SK-N-DZ (cell line): ENCODE data around the gene TRIM59. TPM values are rescaled to one million over a fixed set of nuclear protein-coding genes. Genes with fewer than 3 reads are reported as not detected.

ENCODE experiments used
- DNase-seq: peaks from one replicate; pipeline ENCODE4 v3.0.0-alpha.2; 2015; ENCODE audit warnings: low spot score
- polyA plus RNA-seq, 2 experiments: library from polyadenylated mRNA; depleted of rRNA; stranded (reverse); fragments of >200 nt; gene quantifications; 2 replicates each; pipeline ENCODE4 v1.2.3, GENCODE V29; 2014

Gene TRIM59
- polyA plus RNA-seq (2014; cell fraction: cytosol; rRNA removed): 11.7 and 12.6 TPM in 2 replicates
- polyA plus RNA-seq (2014; cell fraction: nucleus; rRNA removed): 5.3 and 6.9 TPM in 2 replicates

- peak; percentile 89 for DNase-seq
Observed at GRCh38 chr3:160449636-160450598, at the start of gene TRIM59. TRIM59 (minus strand) TSS chr3:160449786; CDS start chr3:160439183, 10,603 bp downstream.

- DNase-seq: no peak
Observed at GRCh38 chr3:160498202-160498601, 48.6 kb upstream of the TRIM59 start.

- DNase-seq: no peak
Observed at GRCh38 chr3:160490166-160490565, 40.6 kb upstream of the TRIM59 start.

- DNase-seq: peak; percentile 38
Observed at GRCh38 chr3:160486459-160486869, 36.9 kb upstream of the TRIM59 start.

GRCh38 chr3:160482796-160483195 is 33.2 kb upstream of the TRIM59 start:
- no peak for DNase-seq

- DNase-seq: no peak
Observed at GRCh38 chr3:160481856-160482255, 32.3 kb upstream of the TRIM59 start.

- no peak for DNase-seq
Observed at GRCh38 chr3:160480931-160481330, 31.3 kb upstream of the TRIM59 start.

GRCh38 chr3:160479376-160479775 is 29.8 kb upstream of the TRIM59 start:
- no peak for DNase-seq

GRCh38 chr3:160478338-160478737 is 28.8 kb upstream of the TRIM59 start:
- no peak for DNase-seq

- DNase-seq: no peak
Observed at GRCh38 chr3:160477750-160478149, 28.2 kb upstream of the TRIM59 start.

- no peak for DNase-seq
Observed at GRCh38 chr3:160475884-160476283, 26.3 kb upstream of the TRIM59 start.

GRCh38 chr3:160475153-160475552 is 25.6 kb upstream of the TRIM59 start:
- DNase-seq: no peak

GRCh38 chr3:160474416-160474838 is 24.8 kb upstream of the TRIM59 start:
- DNase-seq: peak; percentile 22

- DNase-seq: no peak
Observed at GRCh38 chr3:160473978-160474377, 24.4 kb upstream of the TRIM59 start.

GRCh38 chr3:160473221-160473620 is 23.6 kb upstream of the TRIM59 start:
- no peak for DNase-seq

- DNase-seq: no peak
Observed at GRCh38 chr3:160472344-160472743, 22.8 kb upstream of the TRIM59 start.

- no peak for DNase-seq
Observed at GRCh38 chr3:160471892-160472291, 22.3 kb upstream of the TRIM59 start.

GRCh38 chr3:160470181-160470580 is 20.6 kb upstream of the TRIM59 start:
- no peak for DNase-seq

- no peak for DNase-seq
Observed at GRCh38 chr3:160464971-160465370, 15.4 kb upstream of the TRIM59 start.

- no peak for DNase-seq
Observed at GRCh38 chr3:160464321-160464720, 14.7 kb upstream of the TRIM59 start.

GRCh38 chr3:160460033-160460432 is 10.4 kb upstream of the TRIM59 start:
- DNase-seq: no peak

GRCh38 chr3:160459450-160459970 is 9.9 kb upstream of the TRIM59 start:
- no peak for DNase-seq

- DNase-seq: no peak
Observed at GRCh38 chr3:160458151-160458550, 8.6 kb upstream of the TRIM59 start.
